Prostate gland (tissue), 2 donors: ENCODE measurements around the gene LRRC1. TPM values are rescaled to one million over a fixed set of nuclear protein-coding genes. Genes with fewer than 3 reads are reported as not detected.

Experiments used
- DNase-seq: peaks from one replicate; pipeline ENCODE4 v3.0.0-alpha.2; 2019; ENCODE audit warnings: low spot score
- H3K27ac ChIP-seq, 2 donors: fragments of 200-600 bp; sonication (generic); 2 replicates each; pipeline ENCODE4 v1.5.1; 2017 to 2019
- H3K27me3 ChIP-seq: fragments of 200-600 bp; sonication (generic); replicated peaks from 2 replicates; pipeline ENCODE4 v1.5.1; 2019; ENCODE audit not compliant: insufficient read depth
- H3K36me3 ChIP-seq, 2 donors: fragments of 200-600 bp; sonication (generic); 1 replicate in 1 of 2; 2 replicates in 1 of 2; pipeline versions ENCODE4 v1.5.1 to v1.8.1; 2017 to 2019
- H3K4me1 ChIP-seq: fragments of 200-600 bp; sonication (generic); replicated peaks from 2 replicates; pipeline ENCODE4 v1.5.1; 2019
- H3K4me3 ChIP-seq, 2 donors: fragments of 200-600 bp; sonication (generic); 2 replicates each; pipeline ENCODE4 v1.5.1; 2017 to 2019
- H3K9me3 ChIP-seq: fragments of 200-600 bp; sonication (generic); 2 replicates; pipeline ENCODE4 v1.5.1; 2017
- POLR2A ChIP-seq: fragments of 450-650 bp; IDR thresholded peaks from one replicate; pipeline ENCODE4 v1.6.1; 2016; ENCODE audit warnings: antibody characterized with exemption, mild to moderate bottlenecking
- POLR2AphosphoS5 ChIP-seq: sonication (generic); formaldehyde crosslinking; IDR thresholded peaks from one replicate; pipeline ENCODE4 v1.6.1; 2017; ENCODE audit warnings: antibody characterized with exemption
- WGBS: methylation state at CpG from one replicate; pipeline ENCODE4 v1.1.5; 2018; 5-methylcytosine and 5-hydroxymethylcytosine counted together
- intact Hi-C: fragments of 100-400 bp; cut with DNase I; formaldehyde crosslinking; loops from one replicate; pipeline ENCODE4 v1.14.2; 2022
- total RNA-seq, 2 donors: library from RNA; depleted of rRNA; stranded (reverse); fragments of >200 nt; gene quantifications; one replicate each; pipeline ENCODE4 v1.1.0, GENCODE V29; 2016
- TF ChIP-seq, protein P1 (sequence below), 4 experiments: fragments of 200-600 bp in 2 of 4; fragments of 450-650 bp in 2 of 4; sonication (generic) in 2 of 4; IDR thresholded peaks; 1 replicate in 3 of 4; 2 replicates in 1 of 4; pipeline ENCODE4 v1.5.1; 2016 to 2019; ENCODE audit warnings: antibody characterized with exemption in 4 of 4, mild to moderate bottlenecking in 2 of 4, moderate library complexity in 2 of 4

Gene LRRC1
- total RNA-seq, 2 donors from 2014 or later = 25.0 to 25.6 TPM

DNA sequence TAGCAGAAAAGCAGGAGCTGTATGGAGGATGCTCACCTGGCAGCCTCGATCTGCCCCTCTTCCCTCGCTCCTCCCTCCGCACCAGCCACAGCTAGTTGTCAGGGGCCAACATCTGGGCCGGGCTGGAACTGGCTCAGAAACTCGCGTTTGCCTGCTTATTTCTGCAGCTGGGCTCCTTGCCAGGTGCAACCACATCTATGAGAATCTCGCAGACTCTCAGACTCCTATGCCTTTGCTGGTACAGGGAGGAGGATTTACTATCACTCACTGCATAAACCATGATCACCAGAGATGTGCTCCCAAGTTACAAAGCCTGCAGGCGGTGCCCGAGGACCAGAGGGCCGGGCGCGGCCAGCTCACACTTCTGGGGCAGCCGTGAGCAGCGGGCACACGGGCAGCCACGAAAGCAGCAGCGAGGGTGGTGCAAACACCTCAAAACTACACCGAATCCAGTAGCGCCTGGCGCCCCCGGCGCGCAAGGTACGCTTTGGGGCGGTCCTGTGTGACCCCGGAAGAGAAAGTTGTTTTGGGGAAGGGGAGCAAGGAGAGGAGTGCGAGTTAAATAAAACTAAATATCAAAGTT is 577 bp upstream of the LRRC1 start:
- H3K36me3 ChIP-seq = no peaks in the 10 kb centered on the region
- no peaks in the 10 kb centered on the region for H3K4me1 ChIP-seq
- peak overlapping the region; percentile 73 to 78 for H3K4me3 ChIP-seq
- WGBS = under 1% methylated on average over 27 of the region's 27 CpGs
- TF ChIP-seq, protein P1, sequence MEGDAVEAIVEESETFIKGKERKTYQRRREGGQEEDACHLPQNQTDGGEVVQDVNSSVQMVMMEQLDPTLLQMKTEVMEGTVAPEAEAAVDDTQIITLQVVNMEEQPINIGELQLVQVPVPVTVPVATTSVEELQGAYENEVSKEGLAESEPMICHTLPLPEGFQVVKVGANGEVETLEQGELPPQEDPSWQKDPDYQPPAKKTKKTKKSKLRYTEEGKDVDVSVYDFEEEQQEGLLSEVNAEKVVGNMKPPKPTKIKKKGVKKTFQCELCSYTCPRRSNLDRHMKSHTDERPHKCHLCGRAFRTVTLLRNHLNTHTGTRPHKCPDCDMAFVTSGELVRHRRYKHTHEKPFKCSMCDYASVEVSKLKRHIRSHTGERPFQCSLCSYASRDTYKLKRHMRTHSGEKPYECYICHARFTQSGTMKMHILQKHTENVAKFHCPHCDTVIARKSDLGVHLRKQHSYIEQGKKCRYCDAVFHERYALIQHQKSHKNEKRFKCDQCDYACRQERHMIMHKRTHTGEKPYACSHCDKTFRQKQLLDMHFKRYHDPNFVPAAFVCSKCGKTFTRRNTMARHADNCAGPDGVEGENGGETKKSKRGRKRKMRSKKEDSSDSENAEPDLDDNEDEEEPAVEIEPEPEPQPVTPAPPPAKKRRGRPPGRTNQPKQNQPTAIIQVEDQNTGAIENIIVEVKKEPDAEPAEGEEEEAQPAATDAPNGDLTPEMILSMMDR (IDR thresholded peaks at IDR 0.05) = peak in 3 of 4 experiments; percentile 27 to 68 (median 57)
- TF ChIP-seq POLR2A = no peak
- intact Hi-C loops = loop anchor here (1.0 to 10.0 kb wide), 2 partner anchors 162 to 249 kb away; partner anchors contain the start of gene GCLC
- no peaks in the 10 kb centered on the region for H3K9me3 ChIP-seq
- DNase-seq = peak; percentile 72
- peak overlapping the region; percentile 81 to 83 for H3K27ac ChIP-seq
- H3K27me3 ChIP-seq = no peaks in the 10 kb centered on the region

GRCh38 chr6:53795340-53795701 is 516 bp downstream of the LRRC1 start:
- peak; percentile 29 for DNase-seq
- no peaks in the 10 kb centered on the region for H3K27me3 ChIP-seq
- H3K36me3 ChIP-seq = no peaks in the 10 kb centered on the region
- TF ChIP-seq POLR2AphosphoS5 = no peak
- TF ChIP-seq, protein P1 (IDR thresholded peaks at IDR 0.05) = no peak
- TF ChIP-seq POLR2A = no peak
- peak overlapping the region; percentile 81 to 83 for H3K27ac ChIP-seq
- no peaks in the 10 kb centered on the region for H3K9me3 ChIP-seq
- no peaks in the 10 kb centered on the region for H3K4me1 ChIP-seq
- under 1% methylated on average over 21 of the region's 21 CpGs for WGBS
- H3K4me3 ChIP-seq = peak overlapping the region; percentile 73 to 78
- intact Hi-C loops = loop anchor here (10.0 kb wide), 1 partner anchor 251 kb away; the partner anchor contains the start of gene GCLC

DNA sequence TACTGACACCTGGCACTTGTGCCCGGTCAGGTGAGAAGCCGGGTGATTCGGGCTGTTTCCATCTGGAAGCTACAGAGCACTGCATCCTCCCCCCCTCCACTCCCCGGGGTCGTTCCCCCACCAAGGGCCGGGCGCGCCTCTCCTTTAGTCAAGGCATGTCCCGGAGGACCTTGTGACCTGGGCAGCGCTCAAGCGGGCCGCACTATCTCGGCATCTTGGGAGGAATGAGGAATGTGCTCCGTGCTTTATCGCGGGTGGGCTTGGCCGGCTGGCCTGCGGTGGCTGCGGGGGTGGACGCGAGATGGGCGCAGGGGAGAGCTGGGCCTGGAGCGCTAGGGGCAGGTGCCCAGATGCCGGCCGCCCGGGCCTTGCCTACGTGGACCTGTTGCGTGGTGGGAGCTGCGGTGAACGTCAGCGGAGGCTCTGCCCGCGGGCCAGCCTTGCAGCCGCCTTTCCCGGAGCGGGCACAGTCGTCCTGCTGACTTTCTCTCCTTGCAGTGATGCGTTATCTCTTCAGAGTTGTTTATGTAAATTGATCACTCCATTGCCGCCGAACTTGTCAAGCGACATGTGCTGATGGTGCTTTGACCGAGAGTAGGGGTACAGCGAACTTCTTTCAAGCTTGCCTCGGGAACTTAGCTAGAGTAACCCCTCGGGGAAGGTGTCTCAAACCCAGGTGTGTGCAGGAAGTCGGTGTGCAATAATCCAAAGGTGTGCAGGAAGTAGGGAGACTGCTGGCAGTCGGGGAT is 1.1 kb downstream of the LRRC1 start:
- H3K9me3 ChIP-seq = no peaks in the 10 kb centered on the region
- H3K27ac ChIP-seq = peak overlapping the region; percentile 81 to 83
- H3K4me1 ChIP-seq = no peaks in the 10 kb centered on the region
- H3K4me3 ChIP-seq = peak overlapping the region; percentile 73 to 78
- TF ChIP-seq, protein P1 (IDR thresholded peaks at IDR 0.05) = no peak
- no peak for TF ChIP-seq POLR2AphosphoS5
- TF ChIP-seq POLR2A = no peak
- DNase-seq = peak; percentile 36
- H3K36me3 ChIP-seq = no peaks in the 10 kb centered on the region
- intact Hi-C loops = loop anchor here (10.0 kb wide), 1 partner anchor 251 kb away; the partner anchor contains the start of gene GCLC
- WGBS = 3% methylated on average over 46 of the region's 47 CpGs
- no peaks in the 10 kb centered on the region for H3K27me3 ChIP-seq

- H3K36me3 ChIP-seq = no peaks in the 10 kb centered on the region
- H3K27me3 ChIP-seq = no peaks in the 10 kb centered on the region
- peak; percentile 16 for TF ChIP-seq POLR2AphosphoS5
- TF ChIP-seq, protein P1 (IDR thresholded peaks at IDR 0.05) = no peak
- no peaks in the 10 kb centered on the region for H3K9me3 ChIP-seq
- DNase-seq = no peak
- peak overlapping the region; percentile 73 to 78 for H3K4me3 ChIP-seq
- intact Hi-C loops = loop anchor here (10.0 kb wide), 1 partner anchor 252 kb away; the partner anchor contains the start of gene GCLC
- WGBS = 26% methylated on average over 3 of the region's 3 CpGs
- no peaks in the 10 kb centered on the region for H3K4me1 ChIP-seq
- H3K27ac ChIP-seq = peak overlapping the region; percentile 81 to 83
Observed at GRCh38 chr6:53796451-53796780, 1.6 kb downstream of the LRRC1 start.
